Measurements from ENCODE around the gene C16orf90.

GRCh38 chr16:3511286-3512180 lies 16.2 kb upstream of the C16orf90 start:
- TF ChIP-seq SUZ12 (IDR thresholded peaks at IDR 0.05; ENCODE audit: extremely low read depth, insufficient read depth, insufficient read length), result no peak
- no peak for TF ChIP-seq YY1 (IDR thresholded peaks at IDR 0.05; ENCODE audit: insufficient read depth, insufficient read length)

Data from NT2/D1 (cell line).